HG02610 (cell line): Measurements from ENCODE around the gene FBXW7.
"Not testable (repeated sequence)": the region's sequence is repeated elsewhere in the genome, so short reads cannot be mapped to it uniquely, and the experiment has no call there.

Experiments
- ATAC-seq: cut with Tn5 transposase; IDR thresholded peaks from one replicate; pipeline ENCODE4 v1.9.1; 2021; ENCODE audit warnings: mild to moderate bottlenecking, moderate library complexity; ENCODE audit not compliant: unreplicated experiment

Gene FBXW7

GRCh38 chr4:152535903-152536544 lies at the start of gene FBXW7:
FBXW7 (minus strand) TSS chr4:152536092; CDS start chr4:152411803, 124,289 bp downstream.
- peak; percentile 80 for ATAC-seq

- ATAC-seq = no peak
Measured at GRCh38 chr4:152585023-152585441, 49.1 kb upstream of the FBXW7 start.

GRCh38 chr4:152581536-152582160 lies 45.8 kb upstream of the FBXW7 start:
- no peak for ATAC-seq

GRCh38 chr4:152579916-152580315 lies 44.0 kb upstream of the FBXW7 start:
- no peak for ATAC-seq

- no peak for ATAC-seq
Measured at GRCh38 chr4:152579107-152579764, 43.3 kb upstream of the FBXW7 start.

GRCh38 chr4:152578670-152579069 lies 42.8 kb upstream of the FBXW7 start:
- ATAC-seq = no peak

- ATAC-seq = peak; percentile 55
Measured at GRCh38 chr4:152577708-152578396, 42.0 kb upstream of the FBXW7 start.

- no peak for ATAC-seq
Measured at GRCh38 chr4:152575533-152575932, 39.6 kb upstream of the FBXW7 start.

GRCh38 chr4:152573861-152574260 lies 38.0 kb upstream of the FBXW7 start:
- ATAC-seq = no peak

- ATAC-seq = peak; percentile 77
Measured at GRCh38 chr4:152572417-152573086, 36.7 kb upstream of the FBXW7 start.

GRCh38 chr4:152571770-152572169 lies 35.9 kb upstream of the FBXW7 start:
- no peak for ATAC-seq

GRCh38 chr4:152571296-152571695 lies 35.4 kb upstream of the FBXW7 start:
- ATAC-seq = no peak

- ATAC-seq = no peak
Measured at GRCh38 chr4:152565333-152565732, 29.4 kb upstream of the FBXW7 start.

- ATAC-seq = no peak
Measured at GRCh38 chr4:152564336-152564735, 28.4 kb upstream of the FBXW7 start.

- no peak for ATAC-seq
Measured at GRCh38 chr4:152563209-152563608, 27.3 kb upstream of the FBXW7 start.

GRCh38 chr4:152559641-152560040 lies 23.7 kb upstream of the FBXW7 start:
- peak; percentile 41 for ATAC-seq

- no peak for ATAC-seq
Measured at GRCh38 chr4:152558396-152558795, 22.5 kb upstream of the FBXW7 start.

GRCh38 chr4:152556834-152557233 lies 20.9 kb upstream of the FBXW7 start:
- no peak for ATAC-seq

- no peak for ATAC-seq
Measured at GRCh38 chr4:152556283-152556682, 20.4 kb upstream of the FBXW7 start.

- ATAC-seq = no peak
Measured at GRCh38 chr4:152554742-152555141, 18.9 kb upstream of the FBXW7 start.

GRCh38 chr4:152550687-152551086 lies 14.8 kb upstream of the FBXW7 start:
- ATAC-seq = not testable (repeated sequence)
